Measurements from ENCODE around the gene DENND2A. TPM values are rescaled to one million over a fixed set of nuclear protein-coding genes. Genes with fewer than 3 reads are reported as not detected.

Gene DENND2A
- total RNA-seq, 1 donor from 2014 or later: not detected

- intact Hi-C loops (cut with micrococcal nuclease): loop anchor here (1.0 to 5.0 kb wide), 3 partner anchors 18 to 463 kb away; partner anchors contain the start of gene MRPS33
- TF ChIP-seq CTCF (IDR thresholded peaks at IDR 0.05): no peak
- ATAC-seq (ENCODE audit: low read depth) (no peak), DNase-seq (no peak)
- peak overlapping the region; percentile 79 for H3K4me3 Mint-ChIP-seq
- peak overlapping the region; percentile 90 for H3K27ac Mint-ChIP-seq
- ChIA-PET POLR2A (interaction anchor here (1.0 to 1.4 kb wide), 2 partner anchors 17 to 178 kb away, joined by 3 to 4 read pairs; partner anchors contain the start of gene ADCK2), CTCF (interaction anchor here (1.2 to 1.9 kb wide), 2 partner anchors 138 to 356 kb away, joined by 3 to 4 read pairs; no protein-coding TSS in a partner anchor)
- no peaks in the 10 kb centered on the region for H3K36me3 Mint-ChIP-seq (ENCODE audit: low read depth)
- H3K27me3 Mint-ChIP-seq: peaks cover 2% of the 10 kb centered on the region
- no peaks in the 10 kb centered on the region for H3K9me3 Mint-ChIP-seq
- H3K4me1 Mint-ChIP-seq: peaks cover 20% of the 10 kb centered on the region
Observed at GRCh38 chr7:140655511-140656408, 15.1 kb upstream of the DENND2A start.

- ATAC-seq (ENCODE audit: low read depth) (no peak), DNase-seq (no peak)
- Mint-ChIP-seq H3K36me3 (ENCODE audit: low read depth) (no peaks in the 10 kb centered on the region), H3K4me3 (no peak overlapping the region), H3K27ac (no peak overlapping the region), H3K4me1 (peaks cover 20% of the 10 kb centered on the region), H3K9me3 (no peaks in the 10 kb centered on the region), H3K27me3 (peaks cover 2% of the 10 kb centered on the region)
- no peak for TF ChIP-seq CTCF (IDR thresholded peaks at IDR 0.05)
- intact Hi-C loops (cut with micrococcal nuclease): loop anchor here (5.0 kb wide), 1 partner anchor 358 kb away; the partner anchor contains the start of gene MRPS33
- CTCF ChIA-PET: interaction anchor here (1.0 to 4.4 kb wide), 2 partner anchors 20 to 137 kb away, joined by 3 to 50 read pairs; no protein-coding TSS in a partner anchor
- POLR2A ChIA-PET: no interaction called here
Observed at GRCh38 chr7:140654661-140655060, 14.0 kb upstream of the DENND2A start.

- Mint-ChIP-seq H3K27ac (no peak overlapping the region), H3K27me3 (peaks cover 2% of the 10 kb centered on the region), H3K9me3 (no peaks in the 10 kb centered on the region), H3K4me3 (no peak overlapping the region), H3K4me1 (peaks cover 20% of the 10 kb centered on the region), H3K36me3 (ENCODE audit: low read depth) (no peaks in the 10 kb centered on the region)
- ChIA-PET CTCF (interaction anchor here (0.6 to 4.4 kb wide), 9 partner anchors 12 to 177 kb away, joined by 3 to 50 read pairs (median 3); no protein-coding TSS in a partner anchor), POLR2A (interaction anchor here (1.1 to 1.3 kb wide), 2 partner anchors 19 to 177 kb away, joined by 3 read pairs; partner anchors contain the start of gene ADCK2)
- intact Hi-C loops (cut with micrococcal nuclease): no loop called here
- DNase-seq: no peak
- TF ChIP-seq CTCF (IDR thresholded peaks at IDR 0.05): no peak
- ATAC-seq (ENCODE audit: low read depth): no peak
Observed at GRCh38 chr7:140654109-140654387, 13.4 kb upstream of the DENND2A start.

GRCh38 chr7:140653319-140654108 is 12.9 kb upstream of the DENND2A start:
- no peaks in the 10 kb centered on the region for H3K9me3 Mint-ChIP-seq
- H3K4me1 Mint-ChIP-seq: peaks cover 20% of the 10 kb centered on the region
- ChIA-PET CTCF (interaction anchor here (0.6 to 4.4 kb wide), 9 partner anchors 12 to 177 kb away, joined by 3 to 50 read pairs (median 3); no protein-coding TSS in a partner anchor), POLR2A (interaction anchor here (1.1 to 1.3 kb wide), 2 partner anchors 19 to 177 kb away, joined by 3 read pairs; partner anchors contain the start of gene ADCK2)
- peak; percentile 28 for DNase-seq
- H3K27ac Mint-ChIP-seq: no peak overlapping the region
- H3K36me3 Mint-ChIP-seq (ENCODE audit: low read depth): no peaks in the 10 kb centered on the region
- no peak overlapping the region for H3K4me3 Mint-ChIP-seq
- intact Hi-C loops (cut with micrococcal nuclease): loop anchor here (1.0 kb wide), 2 partner anchors 135 to 178 kb away; no protein-coding TSS in a partner anchor
- H3K27me3 Mint-ChIP-seq: peaks cover 2% of the 10 kb centered on the region
- ATAC-seq (ENCODE audit: low read depth): no peak
- peak; percentile 31 for TF ChIP-seq CTCF (IDR thresholded peaks at IDR 0.05)
